Right ventricle myocardium inferior (tissue), 1 donor: ENCODE measurements around the gene NMNAT2. TPM values are rescaled to one million over a fixed set of nuclear protein-coding genes. Genes with fewer than 3 reads are reported as not detected.
"Not testable (repeated sequence)": the region's sequence is repeated elsewhere in the genome, so short reads cannot be mapped to it uniquely, and the experiment has no call there.

Experiments used
- ATAC-seq: fragments of 200-7000 bp; cut with Tn5 transposase; one replicate; pipeline ENCODE4 v1.9.1; 2020; ENCODE audit warnings: mild to moderate bottlenecking, moderate library complexity
- DNase-seq: peaks from one replicate; pipeline ENCODE4 v3.0.0; 2021; ENCODE audit errors: missing footprints
- intact Hi-C: fragments of 100-400 bp; cut with DNase I; formaldehyde crosslinking; loops from one replicate; pipeline ENCODE4 v1.11.0; 2022
- total RNA-seq: library from RNA; stranded (reverse); fragmentation: NEBNext Ultra II Directional; extraction: Animal tissue kit (Norgen Biotek cat#: 25700); gene quantifications from one replicate; pipeline ENCODE4 v1.2.1, GENCODE V29; 2021
- donor health status: DM: no; HTN: yes; CAD: no; lungs with severe emphysema.

The NMNAT2 gene
- total RNA-seq, 1 donor from 2014 or later: 2.1 TPM

GRCh38 chr1:183424691-183425090 lies 6.5 kb upstream of the NMNAT2 start:
- intact Hi-C loops: no loop called here
- no peak for DNase-seq
- ATAC-seq: no peak

- DNase-seq: no peak
- ATAC-seq: no peak
- intact Hi-C loops: no loop called here
Observed at GRCh38 chr1:183423541-183423940, 5.4 kb upstream of the NMNAT2 start.

DNA sequence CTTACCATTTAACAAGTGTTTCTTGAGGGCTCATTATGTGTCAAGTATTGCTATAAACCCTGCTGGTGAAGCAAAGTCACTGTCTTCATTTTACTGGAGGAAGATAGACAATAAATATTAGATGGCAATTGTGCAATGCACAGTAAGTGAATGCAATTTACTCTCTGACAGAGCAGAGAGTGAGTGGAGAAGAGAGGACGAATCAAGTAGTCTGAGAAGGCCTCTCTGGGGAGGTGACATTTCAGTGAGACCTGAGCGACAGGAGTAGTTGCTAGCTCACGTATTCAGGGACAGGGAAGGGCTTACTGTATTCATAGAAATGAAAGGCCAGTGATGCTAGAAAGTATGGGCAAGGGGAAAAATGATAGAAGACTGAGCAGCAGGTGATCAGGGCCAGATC lies 1.2 kb upstream of the NMNAT2 start:
- intact Hi-C loops: no loop called here
- no peak for ATAC-seq
- DNase-seq: no peak

- ATAC-seq (no peak), DNase-seq (no peak)
- intact Hi-C loops: no loop called here
Observed at GRCh38 chr1:183418696-183419095, 516 bp upstream of the NMNAT2 start.

- DNase-seq (peak; percentile 84), ATAC-seq (peak; percentile 92)
- intact Hi-C loops: no loop called here
Observed at GRCh38 chr1:183416850-183417771, 1.1 kb downstream of the NMNAT2 start.

- no peak for DNase-seq
- ATAC-seq: no peak
- intact Hi-C loops: no loop called here
Observed at GRCh38 chr1:183414365-183414764, 3.8 kb downstream of the NMNAT2 start.

- intact Hi-C loops: no loop called here
- ATAC-seq (no peak), DNase-seq (no peak)
Observed at GRCh38 chr1:183411091-183411490, 7.1 kb downstream of the NMNAT2 start.

GRCh38 chr1:183407961-183408360 lies 10.2 kb downstream of the NMNAT2 start:
- ATAC-seq (peak; percentile 37), DNase-seq (no peak)
- intact Hi-C loops: loop anchor here (5.0 kb wide), 1 partner anchor 126 kb away; no protein-coding TSS in a partner anchor

DNA sequence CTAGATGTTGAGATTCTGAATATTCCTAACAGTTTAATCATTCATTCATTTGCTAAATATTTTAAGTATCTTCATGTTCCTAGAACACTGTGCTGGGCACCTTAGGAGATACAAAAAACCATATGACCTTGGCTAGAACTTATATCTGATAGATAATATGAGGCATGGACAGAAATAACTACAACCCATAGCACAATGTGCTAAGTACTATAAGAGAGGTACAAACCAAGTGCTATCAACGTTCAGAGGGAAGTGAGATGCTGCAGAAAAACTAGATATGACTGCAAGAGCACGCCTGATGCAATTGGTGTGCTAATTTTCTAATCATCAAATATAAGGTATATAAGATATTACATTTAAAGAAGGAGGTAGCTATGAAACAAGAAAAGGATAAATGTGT lies 10.7 kb downstream of the NMNAT2 start:
- intact Hi-C loops: loop anchor here (5.0 kb wide), 1 partner anchor 125 kb away; no protein-coding TSS in a partner anchor
- no peak for DNase-seq
- ATAC-seq: peak; percentile 85

GRCh38 chr1:183404476-183404875 lies 13.7 kb downstream of the NMNAT2 start:
- intact Hi-C loops: no loop called here
- ATAC-seq (no peak), DNase-seq (no peak)

DNA sequence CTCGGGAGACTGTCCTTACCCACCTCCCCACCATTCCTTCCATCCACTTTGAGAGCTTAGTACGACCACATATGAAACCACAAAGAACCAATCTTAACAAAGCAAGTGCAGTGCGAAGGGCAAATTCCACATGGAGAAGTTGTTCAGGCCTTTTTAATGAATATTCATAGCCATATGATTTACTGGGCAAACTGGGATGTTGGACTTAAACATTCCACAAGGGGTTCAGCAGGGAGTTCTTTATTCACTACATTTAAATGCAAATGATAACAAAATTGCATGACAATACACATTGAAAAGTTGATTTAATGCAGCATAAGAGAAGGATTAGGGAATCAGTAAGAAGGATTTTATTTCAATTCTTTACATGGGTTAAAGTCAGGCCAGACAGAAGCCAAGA lies 14.7 kb downstream of the NMNAT2 start:
- DNase-seq (no peak), ATAC-seq (no peak)
- intact Hi-C loops: no loop called here

GRCh38 chr1:183401565-183401964 lies 16.6 kb downstream of the NMNAT2 start:
- intact Hi-C loops, DNase-seq: not testable (repeated sequence)

DNA sequence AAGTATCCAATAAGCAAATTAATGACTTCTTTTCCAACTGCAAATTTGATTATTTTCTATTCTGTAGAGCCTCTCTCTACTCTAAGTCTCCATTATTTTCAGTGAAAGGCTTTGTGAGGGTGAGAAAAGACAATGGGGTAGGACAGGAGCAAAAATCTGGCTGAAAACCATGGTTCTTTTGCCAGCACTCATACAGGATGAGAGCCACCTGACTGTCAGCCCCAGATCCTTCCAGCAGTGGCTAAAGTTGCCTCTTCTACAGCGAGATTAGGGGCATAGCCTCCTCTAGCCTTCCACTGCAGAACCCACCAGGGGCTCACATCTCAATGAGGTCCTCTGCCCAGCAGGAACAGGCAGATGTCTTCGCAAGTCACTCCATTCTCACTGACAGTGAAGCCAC lies 23.7 kb downstream of the NMNAT2 start:
- intact Hi-C loops: no loop called here
- no peak for DNase-seq
- no peak for ATAC-seq

More at GRCh38 chr1:183401565-183401964, 16.6 kb downstream of the NMNAT2 start:
- not testable (repeated sequence) for ATAC-seq

GRCh38 chr1:183391863-183392262 lies 26.3 kb downstream of the NMNAT2 start:
- DNase-seq (no peak), ATAC-seq (peak; percentile 52)
- intact Hi-C loops: no loop called here

DNA sequence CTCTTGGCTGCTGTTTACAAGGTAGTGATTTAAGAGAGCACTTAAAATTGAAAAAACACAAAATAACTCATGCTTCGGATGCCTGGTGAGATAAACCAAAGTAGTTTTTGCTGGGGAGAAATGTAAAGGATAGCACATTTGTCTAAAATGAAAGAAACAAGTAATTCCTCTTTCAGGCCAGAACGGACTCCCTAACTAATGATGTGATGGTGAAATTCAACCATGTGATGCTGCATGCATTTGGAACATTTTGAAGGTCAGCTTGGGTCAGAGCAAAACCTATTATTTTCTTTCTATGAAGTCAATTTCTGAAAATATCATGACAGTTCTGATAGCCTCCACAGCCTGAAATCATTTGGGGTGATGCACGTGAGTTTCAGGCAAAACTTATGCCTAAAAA lies 27.6 kb downstream of the NMNAT2 start:
- no peak for ATAC-seq
- DNase-seq: no peak
- intact Hi-C loops: no loop called here

GRCh38 chr1:183388735-183389134 lies 29.4 kb downstream of the NMNAT2 start:
- no peak for DNase-seq
- intact Hi-C loops: no loop called here
- no peak for ATAC-seq

DNA sequence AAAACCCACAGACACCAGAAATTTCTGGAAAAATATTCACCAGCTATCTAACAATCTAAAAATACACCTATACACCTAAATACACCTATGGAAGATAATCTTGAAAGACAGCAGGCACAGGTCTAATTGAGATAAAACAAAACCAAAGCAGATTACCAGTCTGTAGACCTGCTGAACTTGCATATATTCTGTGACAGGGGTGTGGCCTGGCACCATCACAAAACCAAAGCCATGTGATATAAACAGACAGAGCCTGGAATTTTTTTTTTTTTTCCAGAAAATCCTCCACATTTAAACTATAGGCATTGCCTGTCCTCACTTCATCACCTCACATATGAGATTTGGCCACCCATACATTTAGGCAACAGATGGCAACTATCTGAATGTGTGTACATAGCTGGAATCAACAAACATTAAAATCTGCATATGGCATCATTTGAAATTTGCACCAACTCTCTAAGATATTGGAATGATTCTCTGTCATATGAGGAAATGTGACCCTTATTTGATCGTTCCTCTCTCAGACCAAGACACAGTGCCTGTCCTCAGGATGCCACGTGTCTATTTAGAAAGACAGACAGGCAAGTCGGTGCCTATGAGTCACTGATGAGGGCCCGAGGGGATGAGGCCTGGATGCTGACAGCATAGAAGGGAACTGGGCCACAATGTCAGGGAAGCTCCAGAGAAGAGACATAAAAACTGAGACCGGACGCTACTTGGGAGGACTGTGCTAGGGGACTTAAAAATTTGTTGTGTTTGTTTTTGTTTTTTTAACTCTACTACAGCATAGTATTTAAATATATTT lies 32.6 kb downstream of the NMNAT2 start:
- intact Hi-C loops: no loop called here
- ATAC-seq (no peak), DNase-seq (no peak)

DNA sequence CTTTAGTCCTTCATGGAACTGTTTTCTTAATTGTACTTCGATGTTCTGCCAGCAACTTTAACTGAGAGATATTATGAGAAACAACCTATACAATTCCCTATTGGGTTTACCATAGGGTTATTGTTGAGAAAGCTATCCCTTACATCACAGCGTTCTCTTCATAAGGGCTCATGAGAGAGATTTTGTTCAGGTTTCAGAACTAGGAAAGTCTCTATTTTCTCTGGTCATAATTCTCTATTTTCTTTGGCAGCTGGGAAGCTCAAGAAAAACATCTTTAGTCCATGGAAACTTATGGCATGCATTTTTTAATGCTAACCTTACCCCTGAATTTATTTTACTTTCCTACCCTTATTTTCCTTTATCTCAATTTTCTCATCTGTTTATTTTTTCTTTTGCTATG lies 38.2 kb downstream of the NMNAT2 start:
- no peak for DNase-seq
- intact Hi-C loops: no loop called here
- no peak for ATAC-seq

GRCh38 chr1:183375381-183375780 lies 42.8 kb downstream of the NMNAT2 start:
- no peak for ATAC-seq
- intact Hi-C loops: no loop called here
- no peak for DNase-seq

- ATAC-seq: no peak
- intact Hi-C loops: no loop called here
Observed at GRCh38 chr1:183374825-183375224, 43.4 kb downstream of the NMNAT2 start.

More at GRCh38 chr1:183374825-183375224, 43.4 kb downstream of the NMNAT2 start:
- no peak for DNase-seq
